ENCODE results near the gene DHX40.
"Not testable (repeated sequence)": the region's sequence is repeated elsewhere in the genome, so short reads cannot be mapped to it uniquely, and the experiment has no call there.

The DHX40 gene

DNA sequence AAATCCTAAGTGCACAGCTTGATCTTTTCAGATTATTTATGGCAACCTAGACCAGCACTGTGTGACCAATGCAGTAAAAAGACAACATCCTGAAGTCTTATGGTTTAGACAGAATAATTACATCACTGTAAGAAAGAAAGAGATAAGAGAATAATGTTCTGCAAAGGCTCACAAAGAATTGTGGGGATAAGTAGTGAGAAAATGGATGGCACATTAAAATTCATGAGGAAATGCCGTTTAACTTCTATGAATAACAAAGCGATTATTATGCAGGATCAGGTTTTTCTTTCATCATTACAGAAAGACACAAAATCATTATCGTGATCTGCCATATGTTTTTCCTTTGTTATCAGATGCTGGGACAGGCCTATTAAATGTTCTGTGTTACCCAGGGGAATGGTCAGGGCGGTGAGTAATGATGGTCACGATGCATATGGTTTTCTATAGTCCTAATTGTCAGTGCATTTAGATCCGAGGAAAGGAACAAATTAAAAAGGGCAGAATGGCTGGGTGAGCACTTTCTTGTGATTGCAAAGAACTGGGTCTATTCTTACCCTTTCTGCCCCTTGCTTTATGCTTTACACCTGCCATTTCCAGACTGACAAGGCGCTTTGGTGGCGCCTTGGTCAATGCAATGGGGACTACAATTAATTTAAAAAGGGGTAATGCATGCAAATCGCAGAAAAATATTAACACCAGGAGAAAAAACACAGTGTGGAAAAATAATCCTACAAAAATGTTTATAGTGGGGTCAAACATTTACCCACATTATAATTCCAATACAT is 18.1 kb upstream of the DHX40 start:
- peak; percentile 74 for DNase-seq (ENCODE audit: low read depth, low spot score)
- H3K4me3 ChIP-seq = peak overlapping the region; percentile 63
- H3K36me3 ChIP-seq (ENCODE audit: insufficient read depth, low read length) = no peaks in the 10 kb centered on the region
- peak overlapping the region; percentile 44 for H3K9ac ChIP-seq (ENCODE audit: insufficient read length)
- H3K9me3 ChIP-seq (ENCODE audit: low read depth, low read length) = no peaks in the 10 kb centered on the region
- peak overlapping the region; percentile 75 for H3K27ac ChIP-seq
- no peak; the same call in 1 of the 2 replicates for TF ChIP-seq POLR2AphosphoS5 (IDR thresholded peaks at IDR 0.05; ENCODE audit: borderline replicate concordance, low read depth, low read length)
- no peak for TF ChIP-seq FOXP2 (optimal IDR thresholded peaks at IDR 0.05; ENCODE audit: control extremely low read depth, extremely low read length, insufficient read depth)
- TF ChIP-seq EZH2 (IDR thresholded peaks at IDR 0.05) = no peak

DNA sequence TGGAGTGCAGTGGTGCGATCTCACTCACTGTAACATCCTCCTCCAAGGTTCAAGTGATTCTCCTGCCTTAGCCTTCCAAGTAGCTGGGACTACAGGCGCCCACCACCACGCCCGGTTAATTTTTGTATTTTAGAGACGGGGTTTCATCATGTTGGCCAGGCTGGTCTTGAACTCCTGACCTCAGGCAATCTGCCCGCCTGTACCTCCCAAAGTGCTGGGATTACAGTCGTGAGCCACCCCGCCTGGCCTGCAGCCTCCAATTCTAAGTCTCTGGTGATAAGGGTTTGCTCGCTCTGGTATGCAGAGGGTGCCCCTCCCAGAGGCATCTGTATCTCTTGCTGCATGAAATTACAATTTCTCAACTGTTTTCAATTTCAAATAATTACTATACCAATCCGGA is 16.4 kb upstream of the DHX40 start:
- H3K27ac ChIP-seq; H3K9me3 ChIP-seq (ENCODE audit: low read depth, low read length); H3K36me3 ChIP-seq (ENCODE audit: insufficient read depth, low read length); H3K4me3 ChIP-seq; H3K9ac ChIP-seq (ENCODE audit: insufficient read length); DNase-seq (ENCODE audit: low read depth, low spot score): not testable (repeated sequence)

DNA sequence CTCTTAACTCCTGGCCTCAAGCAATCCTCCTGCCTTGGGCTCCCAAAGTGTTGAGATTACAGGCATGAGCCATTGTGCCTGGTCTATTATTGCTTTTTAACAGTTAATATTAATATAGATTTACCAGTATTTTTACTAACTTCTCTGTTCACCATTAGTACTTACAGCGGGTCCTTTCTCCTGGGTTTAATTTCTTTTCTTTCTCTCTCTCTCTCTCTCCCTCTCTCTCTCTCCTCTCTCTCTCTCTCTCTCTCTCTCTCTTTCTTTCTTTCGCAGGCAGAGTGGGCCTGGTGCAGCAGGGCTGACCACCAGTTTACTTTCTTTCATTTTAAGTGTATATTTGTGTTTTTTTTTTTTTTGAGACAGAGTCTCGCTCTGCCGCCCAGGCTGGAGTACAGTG is 14.7 kb upstream of the DHX40 start:
- DNase-seq (ENCODE audit: low read depth, low spot score) = no peak
- Histone ChIP-seq H3K9ac (ENCODE audit: insufficient read length) (no peak overlapping the region), H3K4me3 (no peak overlapping the region), H3K27ac (no peak overlapping the region), H3K36me3 (ENCODE audit: insufficient read depth, low read length) (no peaks in the 10 kb centered on the region), H3K9me3 (ENCODE audit: low read depth, low read length) (no peaks in the 10 kb centered on the region)
- TF ChIP-seq FOXP2 (optimal IDR thresholded peaks at IDR 0.05; ENCODE audit: control extremely low read depth, extremely low read length, insufficient read depth) (no peak), EZH2 (IDR thresholded peaks at IDR 0.05) (no peak), POLR2AphosphoS5 (IDR thresholded peaks at IDR 0.05; ENCODE audit: borderline replicate concordance, low read depth, low read length) (no peak)

DNA sequence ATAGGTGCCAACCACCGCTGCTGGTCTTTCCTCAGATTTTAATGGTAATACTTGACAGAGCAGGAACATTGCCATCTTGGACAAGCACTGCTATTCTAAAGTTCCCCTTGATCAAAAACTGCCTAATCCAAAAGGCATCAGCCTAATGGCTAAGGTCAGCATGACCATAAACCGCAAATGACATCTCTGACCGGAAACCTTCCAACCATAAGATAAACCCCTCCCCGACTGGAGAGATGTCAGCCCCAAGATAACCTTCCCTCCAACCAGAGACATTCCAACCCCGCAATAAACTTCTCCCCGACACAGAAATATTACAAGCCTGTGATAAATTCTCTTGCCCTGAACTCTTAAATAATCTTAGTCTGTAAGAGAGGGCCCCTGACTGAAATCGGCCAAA is 7.4 kb upstream of the DHX40 start:
- no peaks in the 10 kb centered on the region for H3K36me3 ChIP-seq (ENCODE audit: insufficient read depth, low read length)
- no peak overlapping the region for H3K9ac ChIP-seq (ENCODE audit: insufficient read length)
- no peak overlapping the region for H3K4me3 ChIP-seq
- no peaks in the 10 kb centered on the region for H3K9me3 ChIP-seq (ENCODE audit: low read depth, low read length)
- no peak for TF ChIP-seq EZH2 (IDR thresholded peaks at IDR 0.05)
- no peak for TF ChIP-seq FOXP2 (optimal IDR thresholded peaks at IDR 0.05; ENCODE audit: control extremely low read depth, extremely low read length, insufficient read depth)
- TF ChIP-seq POLR2AphosphoS5 (IDR thresholded peaks at IDR 0.05; ENCODE audit: borderline replicate concordance, low read depth, low read length) = no peak
- no peak for DNase-seq (ENCODE audit: low read depth, low spot score)
- no peak overlapping the region for H3K27ac ChIP-seq

DNA sequence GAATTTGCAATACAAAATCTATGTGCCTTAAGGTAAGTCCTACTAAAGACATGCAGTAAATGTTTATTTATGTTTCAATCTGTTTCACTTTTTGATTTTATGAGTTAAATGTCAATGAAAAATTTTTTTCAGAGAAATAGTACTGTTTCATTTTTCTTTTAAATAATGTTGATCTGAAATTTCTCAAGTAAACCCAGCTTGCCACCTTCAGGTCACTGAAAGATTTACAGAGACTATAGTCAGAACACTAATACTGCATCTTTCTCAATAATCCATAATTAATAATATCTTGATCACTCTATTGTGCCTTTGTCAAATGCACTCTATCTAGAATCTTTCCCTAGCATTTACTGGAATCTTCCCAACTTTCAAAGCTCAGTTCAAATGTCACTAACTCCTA is 6.5 kb upstream of the DHX40 start:
- H3K36me3 ChIP-seq (ENCODE audit: insufficient read depth, low read length) = no peaks in the 10 kb centered on the region
- H3K9me3 ChIP-seq (ENCODE audit: low read depth, low read length) = no peaks in the 10 kb centered on the region
- H3K27ac ChIP-seq = no peak overlapping the region
- DNase-seq (ENCODE audit: low read depth, low spot score) = no peak
- no peak for TF ChIP-seq FOXP2 (optimal IDR thresholded peaks at IDR 0.05; ENCODE audit: control extremely low read depth, extremely low read length, insufficient read depth)
- no peak overlapping the region for H3K4me3 ChIP-seq
- no peak overlapping the region for H3K9ac ChIP-seq (ENCODE audit: insufficient read length)

DNA sequence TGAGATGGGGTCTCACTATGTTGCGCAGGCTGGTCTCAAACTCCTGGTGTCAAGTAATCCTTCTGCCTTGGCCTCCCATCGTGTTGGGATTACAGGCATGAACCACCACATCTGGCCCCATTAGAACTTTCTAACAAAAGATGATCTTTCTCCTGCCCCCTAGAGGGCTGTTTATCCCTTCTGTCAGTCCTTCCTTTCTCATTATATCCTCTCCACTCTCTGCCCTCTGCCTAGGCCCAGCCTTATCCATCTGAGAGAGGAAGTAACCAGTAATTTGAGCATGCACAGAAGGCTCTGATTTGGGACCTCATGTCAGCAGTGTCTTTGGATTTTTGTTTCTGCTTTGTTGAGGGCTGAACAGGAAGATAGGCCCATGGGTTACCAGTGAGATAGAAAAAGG is 4.4 kb upstream of the DHX40 start:
- H3K36me3 ChIP-seq (ENCODE audit: insufficient read depth, low read length) = no peaks in the 10 kb centered on the region
- no peak for DNase-seq (ENCODE audit: low read depth, low spot score)

DNA sequence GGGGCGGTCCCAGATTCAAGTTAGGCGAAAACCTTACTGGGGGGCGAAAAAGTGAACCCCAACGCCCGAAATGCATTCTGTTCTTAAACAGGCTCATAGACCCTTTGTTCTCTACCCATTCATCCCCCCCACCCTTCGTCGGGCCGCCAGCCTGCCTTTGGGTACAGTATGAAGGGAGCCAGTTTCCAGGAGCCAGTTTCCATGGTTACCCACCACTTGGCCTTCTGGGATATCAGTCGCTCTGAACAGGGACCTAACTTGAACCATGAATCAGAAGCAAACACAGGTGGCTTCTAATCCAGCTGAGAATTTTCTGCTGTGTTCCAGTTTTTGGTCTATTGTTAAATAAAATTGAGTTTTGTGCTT is 532 bp downstream of the DHX40 start:
- Histone ChIP-seq H3K9me3 (ENCODE audit: low read depth, low read length) (0 out of 2 replicates have a peak, but pooled peaks cover 5% of the 10 kb centered on the region), H3K36me3 (ENCODE audit: insufficient read depth, low read length) (peaks cover 5% of the 10 kb centered on the region), H3K4me3 (peak overlapping the region; percentile 96), H3K27ac (no peak overlapping the region), H3K9ac (ENCODE audit: insufficient read length) (peak overlapping the region; percentile 71)
- TF ChIP-seq EZH2 (IDR thresholded peaks at IDR 0.05) = no peak
- no peak for TF ChIP-seq POLR2AphosphoS5 (IDR thresholded peaks at IDR 0.05; ENCODE audit: borderline replicate concordance, low read depth, low read length)
- TF ChIP-seq FOXP2 (optimal IDR thresholded peaks at IDR 0.05; ENCODE audit: control extremely low read depth, extremely low read length, insufficient read depth) = no peak
- DNase-seq (ENCODE audit: low read depth, low spot score) = peak; percentile 52

More for the DNA sequence above, 4.4 kb upstream of the DHX40 start:
- Histone ChIP-seq H3K9ac (ENCODE audit: insufficient read length) (no peak overlapping the region), H3K9me3 (ENCODE audit: low read depth, low read length) (0 out of 2 replicates have a peak, but pooled peaks cover 5% of the 10 kb centered on the region), H3K4me3 (no peak overlapping the region), H3K27ac (no peak overlapping the region)
- TF ChIP-seq EZH2 (IDR thresholded peaks at IDR 0.05) = no peak
- TF ChIP-seq POLR2AphosphoS5 (IDR thresholded peaks at IDR 0.05; ENCODE audit: borderline replicate concordance, low read depth, low read length) = no peak

DNA sequence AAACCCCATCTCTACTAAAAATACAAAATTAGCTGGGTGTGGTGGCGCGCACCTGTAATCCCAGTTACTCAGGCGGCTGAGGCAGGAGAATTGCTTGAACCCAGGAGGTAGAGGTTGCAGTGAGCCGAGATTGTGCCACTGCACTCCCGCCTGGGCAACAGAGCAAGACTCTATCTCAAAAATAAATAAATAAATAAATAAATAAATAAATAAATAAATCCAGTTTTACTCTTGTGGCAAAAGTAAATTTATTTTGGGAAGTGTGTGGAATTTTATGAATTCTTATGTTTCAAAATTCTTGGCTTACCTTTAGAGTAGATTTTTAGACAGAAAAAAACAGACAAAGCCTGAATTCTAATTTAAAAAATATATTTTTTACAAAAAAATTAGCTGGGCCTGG is 3.7 kb downstream of the DHX40 start:
- DNase-seq (ENCODE audit: low read depth, low spot score); H3K4me3 ChIP-seq; H3K27ac ChIP-seq; H3K9ac ChIP-seq (ENCODE audit: insufficient read length); H3K9me3 ChIP-seq (ENCODE audit: low read depth, low read length); H3K36me3 ChIP-seq (ENCODE audit: insufficient read depth, low read length): not testable (repeated sequence)

DNA sequence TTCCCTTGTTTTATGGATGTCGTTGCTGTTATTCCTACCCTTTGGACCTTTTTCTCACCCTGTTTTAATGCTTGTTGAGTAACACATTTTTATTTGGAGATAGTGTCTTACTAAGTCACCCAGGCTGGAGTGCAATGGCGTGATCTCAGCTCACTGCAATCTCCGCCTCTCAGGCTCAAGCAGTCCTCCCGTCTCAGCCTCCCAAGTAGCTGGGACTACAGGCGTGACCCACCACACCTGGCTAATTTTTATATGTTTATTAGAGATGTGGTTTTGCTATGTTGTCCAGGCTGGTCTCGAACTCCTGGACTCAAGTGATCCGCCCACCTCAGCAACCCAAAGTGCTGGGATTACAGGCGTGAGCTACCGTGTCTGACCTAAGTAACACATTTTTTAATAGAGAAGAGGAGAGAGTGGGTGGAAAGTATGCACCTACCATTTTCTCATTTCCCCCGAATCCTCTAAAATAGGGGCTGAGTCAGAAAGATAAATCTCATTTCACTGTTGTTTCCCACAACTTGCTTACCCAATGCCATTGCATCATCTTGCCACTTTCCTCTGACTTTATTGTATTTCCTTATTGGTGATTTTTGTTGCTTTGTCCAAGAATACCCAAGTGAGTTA is 7.0 kb downstream of the DHX40 start:
- no peak for TF ChIP-seq POLR2AphosphoS5 (IDR thresholded peaks at IDR 0.05; ENCODE audit: borderline replicate concordance, low read depth, low read length)
- no peak for TF ChIP-seq EZH2 (IDR thresholded peaks at IDR 0.05)
- TF ChIP-seq FOXP2 (optimal IDR thresholded peaks at IDR 0.05; ENCODE audit: control extremely low read depth, extremely low read length, insufficient read depth) = no peak
- H3K9me3 ChIP-seq (ENCODE audit: low read depth, low read length) = no peaks in the 10 kb centered on the region

DNA sequence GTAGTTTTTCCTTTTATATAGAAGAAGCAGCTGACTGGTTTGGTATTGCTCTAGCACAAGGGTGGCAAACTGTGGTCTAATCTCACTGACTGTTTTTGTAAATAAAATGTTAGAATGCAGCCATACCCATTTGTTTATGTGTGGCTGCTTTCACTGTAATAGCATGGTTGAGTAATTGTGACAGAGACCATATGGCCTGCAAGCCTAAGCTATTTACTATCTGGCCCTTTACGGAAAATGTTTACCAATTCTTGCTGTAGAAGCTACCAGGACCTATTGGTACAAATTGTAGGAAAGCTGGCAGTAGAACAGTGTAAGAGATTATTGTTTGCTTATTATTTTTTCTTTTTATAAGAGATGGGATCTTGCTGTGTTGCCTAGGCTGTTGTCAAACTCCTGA is 18.8 kb downstream of the DHX40 start:
- H3K9me3 ChIP-seq (ENCODE audit: low read depth, low read length); H3K9ac ChIP-seq (ENCODE audit: insufficient read length); H3K36me3 ChIP-seq (ENCODE audit: insufficient read depth, low read length); H3K4me3 ChIP-seq; H3K27ac ChIP-seq; DNase-seq (ENCODE audit: low read depth, low spot score): not testable (repeated sequence)

More for the DNA sequence above, 7.0 kb downstream of the DHX40 start:
- Histone ChIP-seq H3K27ac (no peak overlapping the region), H3K9ac (ENCODE audit: insufficient read length) (no peak overlapping the region), H3K36me3 (ENCODE audit: insufficient read depth, low read length) (peaks cover 4% of the 10 kb centered on the region; the same call in 1 of the 2 replicates), H3K4me3 (no peak overlapping the region)
- DNase-seq (ENCODE audit: low read depth, low spot score) = no peak

Measured in SK-N-MC (cell line).